ENCODE data around the gene HOXA6.
A peak's percentile ranks its signal among the peaks of the same experiment; 100 is the strongest.

HOXA6 gene

DNA sequence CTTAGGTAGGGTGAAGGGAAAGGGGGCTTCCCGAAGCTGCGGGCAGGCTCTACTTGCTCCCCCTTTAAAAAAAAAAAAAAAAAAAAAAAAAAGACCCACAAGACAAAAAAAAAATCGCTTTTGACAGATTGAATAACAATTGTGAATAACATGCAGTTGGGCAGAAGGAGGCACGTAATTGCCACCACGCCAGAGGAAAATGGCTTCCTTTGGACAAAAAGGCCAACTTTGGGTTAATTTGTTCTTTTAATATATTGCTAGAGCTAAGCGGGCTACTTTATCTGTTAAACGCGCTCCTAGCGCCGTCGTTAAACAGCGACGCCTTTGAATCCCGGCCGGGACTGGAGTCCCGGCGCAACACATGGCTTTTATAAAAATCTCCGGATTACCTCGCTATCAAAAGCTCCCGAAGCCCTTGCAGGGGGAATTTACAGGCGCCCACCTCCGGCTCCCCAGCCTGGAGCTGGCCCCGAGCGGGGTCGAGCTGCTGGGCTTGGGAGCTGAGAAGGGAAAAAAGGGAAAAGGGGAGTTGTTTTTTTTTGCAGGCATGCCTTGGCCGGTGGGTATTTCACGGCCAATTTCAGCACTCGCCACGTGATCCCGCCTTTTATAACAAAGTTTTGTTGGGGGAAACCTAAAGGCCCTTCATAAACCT, 36.2 kb upstream of the HOXA6 start:
- TF ChIP-seq, protein P1, sequence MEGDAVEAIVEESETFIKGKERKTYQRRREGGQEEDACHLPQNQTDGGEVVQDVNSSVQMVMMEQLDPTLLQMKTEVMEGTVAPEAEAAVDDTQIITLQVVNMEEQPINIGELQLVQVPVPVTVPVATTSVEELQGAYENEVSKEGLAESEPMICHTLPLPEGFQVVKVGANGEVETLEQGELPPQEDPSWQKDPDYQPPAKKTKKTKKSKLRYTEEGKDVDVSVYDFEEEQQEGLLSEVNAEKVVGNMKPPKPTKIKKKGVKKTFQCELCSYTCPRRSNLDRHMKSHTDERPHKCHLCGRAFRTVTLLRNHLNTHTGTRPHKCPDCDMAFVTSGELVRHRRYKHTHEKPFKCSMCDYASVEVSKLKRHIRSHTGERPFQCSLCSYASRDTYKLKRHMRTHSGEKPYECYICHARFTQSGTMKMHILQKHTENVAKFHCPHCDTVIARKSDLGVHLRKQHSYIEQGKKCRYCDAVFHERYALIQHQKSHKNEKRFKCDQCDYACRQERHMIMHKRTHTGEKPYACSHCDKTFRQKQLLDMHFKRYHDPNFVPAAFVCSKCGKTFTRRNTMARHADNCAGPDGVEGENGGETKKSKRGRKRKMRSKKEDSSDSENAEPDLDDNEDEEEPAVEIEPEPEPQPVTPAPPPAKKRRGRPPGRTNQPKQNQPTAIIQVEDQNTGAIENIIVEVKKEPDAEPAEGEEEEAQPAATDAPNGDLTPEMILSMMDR (IDR thresholded peaks at IDR 0.05), result no peak
- peak overlapping the region; percentile 58 for H3K4me3 ChIP-seq
- peak; percentile 63 for DNase-seq (ENCODE audit: low spot score)
- no peak overlapping the region for H3K27ac ChIP-seq

DNA sequence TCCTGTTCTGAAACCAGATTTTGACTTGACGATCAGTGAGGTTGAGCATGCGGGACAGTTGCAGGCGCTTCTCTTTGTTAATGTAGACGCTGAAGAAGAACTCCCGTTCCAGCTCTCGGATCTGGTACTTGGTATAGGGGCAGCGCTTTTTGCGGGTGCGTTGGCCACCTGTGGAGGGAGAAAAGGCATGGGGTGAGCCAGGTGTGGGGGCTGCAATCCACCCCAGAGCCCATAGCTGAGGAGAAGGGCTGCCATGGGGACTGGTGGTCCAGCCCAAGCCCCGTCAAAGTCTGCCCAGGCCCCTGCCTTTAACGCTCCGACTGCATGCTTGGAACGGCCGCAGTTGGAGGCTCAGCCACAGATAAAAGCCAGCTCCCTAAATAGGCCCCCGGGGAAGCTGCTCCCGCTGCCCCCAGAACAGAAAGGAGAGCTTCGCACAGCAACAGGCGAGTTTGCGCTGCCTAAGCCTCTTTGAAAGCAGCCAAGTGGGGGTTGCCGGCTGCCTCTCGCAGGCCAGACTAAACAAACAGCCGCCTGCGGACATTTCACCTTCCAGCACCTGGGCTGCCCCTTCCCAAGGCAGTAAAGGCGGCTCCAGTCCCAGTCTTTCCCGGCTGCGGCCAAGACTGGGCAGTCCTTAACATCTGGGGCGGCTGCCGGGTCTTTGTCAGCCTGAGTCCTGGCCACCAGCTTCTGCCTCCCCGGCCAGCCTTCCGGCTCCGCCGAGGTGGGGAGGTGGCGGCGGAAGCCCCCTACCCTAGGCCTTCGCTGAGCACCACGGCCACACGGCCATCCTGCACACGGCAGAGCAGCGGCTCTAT, 35.5 kb upstream of the HOXA6 start:
- TF ChIP-seq, protein P1 (IDR thresholded peaks at IDR 0.05), result no peak
- H3K27ac ChIP-seq, result no peak overlapping the region
- peak; percentile 65 for DNase-seq (ENCODE audit: low spot score)
- no peak overlapping the region for H3K4me3 ChIP-seq

DNA sequence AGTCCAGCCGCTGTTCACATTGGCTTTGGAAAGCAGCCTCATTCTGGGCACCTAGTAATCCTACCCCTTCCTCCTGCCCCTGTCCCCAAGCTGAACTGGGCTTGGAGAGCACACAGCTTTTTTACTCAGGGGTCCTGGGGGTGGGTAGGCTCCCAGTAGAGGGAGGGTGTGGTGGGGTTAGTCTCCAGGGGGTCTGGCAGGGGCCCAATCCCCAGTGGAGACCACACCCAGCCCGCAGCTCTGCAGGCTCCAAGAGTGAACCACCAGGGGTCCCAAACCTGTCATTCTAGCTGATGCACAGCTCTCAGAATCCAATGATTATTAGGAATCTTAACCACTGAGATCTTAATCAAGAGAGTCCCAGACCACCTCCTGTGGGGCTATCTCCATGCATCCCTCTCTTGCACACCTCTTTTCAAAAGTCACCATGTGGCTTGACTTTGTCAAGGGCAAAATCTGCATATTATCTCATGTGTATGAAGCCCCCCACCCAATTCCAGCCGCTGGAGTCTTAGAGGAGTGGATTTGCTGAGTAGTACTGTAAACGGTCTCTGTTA, 34.8 kb upstream of the HOXA6 start:
- H3K4me3 ChIP-seq, result no peak overlapping the region
- DNase-seq (ENCODE audit: low spot score), result peak; percentile 21
- TF ChIP-seq, protein P1 (IDR thresholded peaks at IDR 0.05), result no peak
- no peak overlapping the region for H3K27ac ChIP-seq

DNA sequence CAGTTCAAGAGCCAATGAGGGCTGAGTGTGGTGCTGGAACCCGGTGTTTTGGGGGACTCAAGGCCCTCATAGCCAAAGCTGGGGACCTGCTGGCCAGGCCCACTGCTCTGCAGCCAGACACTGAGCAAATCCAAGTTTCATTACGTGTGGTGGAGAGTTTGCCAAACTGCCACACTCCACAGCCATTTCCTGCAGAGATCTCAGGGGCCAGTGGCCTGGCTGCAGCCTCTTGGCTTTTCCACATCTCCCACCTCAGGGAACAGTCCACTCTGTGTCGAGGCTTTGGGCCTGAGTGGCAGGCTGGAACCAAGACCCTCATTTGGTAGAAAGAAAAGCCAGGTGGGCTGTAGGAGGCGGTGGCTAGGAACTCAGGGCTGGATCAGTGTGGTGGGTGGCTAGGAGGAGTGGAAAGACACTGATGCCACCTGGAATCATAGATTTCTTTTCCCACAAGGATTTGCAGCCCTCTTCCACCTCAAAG, 34.3 kb upstream of the HOXA6 start:
- TF ChIP-seq, protein P1 (IDR thresholded peaks at IDR 0.05), result no peak
- no peak overlapping the region for H3K4me3 ChIP-seq
- H3K27ac ChIP-seq, result no peak overlapping the region
- peak; percentile 60 for DNase-seq (ENCODE audit: low spot score)

DNA sequence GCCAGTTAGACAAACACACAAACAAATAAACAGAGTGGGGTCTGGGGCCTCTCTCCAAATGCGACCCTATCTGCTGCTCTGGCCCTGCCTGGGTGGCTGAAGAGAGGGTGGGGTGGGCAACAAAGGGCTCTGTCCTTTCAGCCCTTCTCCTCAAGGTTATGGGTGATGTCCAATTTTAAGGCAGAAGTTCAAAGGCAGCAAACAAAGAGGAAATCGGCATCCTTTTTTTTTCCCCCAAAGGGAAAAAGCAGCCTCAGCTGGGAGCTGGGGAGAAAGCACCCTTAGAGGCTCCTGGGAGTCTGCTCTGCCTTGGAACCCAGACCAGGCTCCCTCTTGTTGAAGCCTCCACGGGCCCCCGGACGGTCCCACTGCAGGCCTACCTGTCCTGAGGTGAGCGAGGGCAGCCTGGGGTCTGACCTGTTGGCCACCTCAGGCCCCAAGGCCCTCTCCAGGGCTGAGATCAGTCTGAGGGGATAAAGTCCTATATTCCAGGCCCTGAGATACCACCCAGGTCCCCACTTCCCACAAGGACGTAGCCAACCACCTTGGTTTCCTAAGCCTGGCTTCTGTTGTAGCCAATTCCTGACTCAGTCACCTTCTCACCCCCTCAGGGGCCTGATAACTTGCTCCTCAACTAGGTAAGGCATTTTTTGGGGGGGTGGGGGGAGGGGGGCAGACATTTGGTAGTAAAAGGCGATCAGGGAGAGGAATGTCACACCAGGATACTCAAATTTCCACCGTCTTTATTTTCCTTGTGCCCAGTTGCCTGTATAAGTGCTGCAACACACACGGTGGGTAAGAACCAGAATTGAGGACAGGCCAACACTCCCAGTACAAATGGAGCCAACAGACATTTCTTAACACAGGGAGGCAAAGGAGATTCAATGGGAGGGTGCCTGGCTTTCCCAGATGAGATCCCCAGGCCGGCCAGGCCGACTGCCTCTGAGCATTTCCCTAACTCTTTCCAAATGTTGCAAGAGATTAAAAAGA, 33.2 kb upstream of the HOXA6 start:
- Histone ChIP-seq H3K4me3 (no peak overlapping the region), H3K27ac (no peak overlapping the region)
- TF ChIP-seq, protein P1 (IDR thresholded peaks at IDR 0.05), result no peak
- DNase-seq (ENCODE audit: low spot score), result no peak
